A673 (cell line): Measurements from ENCODE around the gene WDR27. TPM values are rescaled to one million over a fixed set of nuclear protein-coding genes. Genes with fewer than 3 reads are reported as not detected.

ENCODE experiments used
- BruUV-seq: library from RNA; stranded (reverse); fragments of 400-500 nt; replicated peaks from 2 replicates; lab custom pipeline; 2021; lab: Mats Ljungman, UMichigan
- CTCF ChIA-PET: fragments of 300-600 bp; sonication (Branson Sonifier 250); formaldehyde crosslinking; loops from one replicate; lab custom pipeline; 2022; ENCODE audit warnings: antibody characterized with exemption; lab: Charles Lee
- POLR2A ChIA-PET: fragments of 300-600 bp; sonication (Branson Sonifier 250); formaldehyde crosslinking; loops from one replicate; lab custom pipeline; 2022; ENCODE audit warnings: antibody characterized with exemption; ENCODE audit not compliant: low non-redundant PET; lab: Charles Lee
- DNase-seq: peaks from one replicate; pipeline ENCODE4 v3.0.0-alpha.2; 2015; ENCODE audit warnings: low spot score
- H3K27ac ChIP-seq: fragments of 200-600 bp; sonication (generic); 2 replicates; pipeline ENCODE4 v1.5.1; 2016; ENCODE audit warnings: mixed run types, low read depth, mild to moderate bottlenecking, mixed read lengths, antibody characterized with exemption, low read length; ENCODE audit not compliant: poor library complexity, severe bottlenecking
- H3K27me3 ChIP-seq: fragments of 200-600 bp; sonication (generic); replicated peaks from 2 replicates; pipeline ENCODE4 v1.6.1; 2017; ENCODE audit warnings: mixed run types, low read depth, mild to moderate bottlenecking, mixed read lengths, antibody characterized with exemption, low read length; ENCODE audit not compliant: insufficient read depth, poor library complexity
- H3K36me3 ChIP-seq: fragments of 200-600 bp; sonication (generic); 2 replicates; pipeline ENCODE4 v1.6.1; 2016; ENCODE audit warnings: mixed run types, mild to moderate bottlenecking, mixed read lengths, antibody characterized with exemption, low read length; ENCODE audit not compliant: insufficient read depth, poor library complexity, severe bottlenecking
- H3K4me1 ChIP-seq: fragments of 200-600 bp; sonication (generic); 2 replicates; pipeline ENCODE4 v1.6.1; 2017; ENCODE audit warnings: mixed run types, mild to moderate bottlenecking, mixed read lengths, antibody characterized with exemption, low read length; ENCODE audit not compliant: insufficient read depth, poor library complexity, severe bottlenecking
- H3K4me3 ChIP-seq: fragments of 200-600 bp; sonication (generic); 2 replicates; pipeline ENCODE4 v1.5.1; 2016; ENCODE audit warnings: low read depth, mixed run types, mild to moderate bottlenecking, mixed read lengths, low read length; ENCODE audit not compliant: poor library complexity, severe bottlenecking
- H3K9me3 ChIP-seq: fragments of 200-600 bp; sonication (generic); 2 replicates; pipeline ENCODE4 v1.6.1; 2016; ENCODE audit warnings: mixed run types, low read depth, mild to moderate bottlenecking, mixed read lengths, antibody characterized with exemption, low read length; ENCODE audit not compliant: poor library complexity, severe bottlenecking
- CTCF ChIP-seq: fragments of 300-800, 200-600 bp; sonication (generic); conservative IDR thresholded peaks from 2 replicates; pipeline ENCODE4 v1.5.1; 2017; ENCODE audit warnings: low read depth, mild to moderate bottlenecking, antibody characterized with exemption, low read length, moderate library complexity, mixed read lengths
- EZH2 ChIP-seq: fragments of 200-600 bp; sonication (generic); IDR thresholded peaks from 2 replicates; pipeline ENCODE4 v1.6.1; 2017; ENCODE audit warnings: borderline replicate concordance, low read depth, mild to moderate bottlenecking, mixed read lengths, antibody characterized with exemption, low read length; ENCODE audit not compliant: poor library complexity, severe bottlenecking
- intact Hi-C: fragments of 100-400 bp; cut with micrococcal nuclease; formaldehyde crosslinking; loops from one replicate; pipeline ENCODE4 v1.10.0; 2022; ENCODE audit not compliant: unreplicated experiment
- total RNA-seq: library from RNA; stranded (reverse); gene quantifications from 2 replicates; pipeline ENCODE4 v1.2.3, GENCODE V29; 2021

The WDR27 gene
- total RNA-seq, 1 experiment from 2014 or later, result 77.3 TPM

- no peaks in the 10 kb centered on the region for H3K4me1 ChIP-seq
- H3K9me3 ChIP-seq, result no peaks in the 10 kb centered on the region
- no peak for DNase-seq
- TF ChIP-seq CTCF (no peak), EZH2 (no peak)
- CTCF ChIA-PET, result no interaction called here
- intact Hi-C loops, result no loop called here
- H3K27me3 ChIP-seq, result no peaks in the 10 kb centered on the region
- H3K27ac ChIP-seq, result no peak overlapping the region
- H3K4me3 ChIP-seq, result no peak overlapping the region
- BruUV-seq, result no TSS peak
- POLR2A ChIA-PET, result no interaction called here
- no peaks in the 10 kb centered on the region for H3K36me3 ChIP-seq
Observed at GRCh38 chr6:169501128-169501527, 200.7 kb downstream of the WDR27 start.

GRCh38 chr6:169500688-169501087 is 201.1 kb downstream of the WDR27 start:
- ChIA-PET CTCF (no interaction called here), POLR2A (no interaction called here)
- Histone ChIP-seq H3K9me3 (no peaks in the 10 kb centered on the region), H3K4me1 (no peaks in the 10 kb centered on the region), H3K36me3 (no peaks in the 10 kb centered on the region), H3K27me3 (no peaks in the 10 kb centered on the region), H3K27ac (no peak overlapping the region), H3K4me3 (no peak overlapping the region)
- DNase-seq, result no peak
- intact Hi-C loops, result no loop called here
- BruUV-seq, result no TSS peak
- TF ChIP-seq EZH2 (no peak), CTCF (no peak)

- ChIA-PET POLR2A (no interaction called here), CTCF (no interaction called here)
- no peak for DNase-seq
- Histone ChIP-seq H3K4me1 (no peaks in the 10 kb centered on the region), H3K27ac (no peak overlapping the region), H3K27me3 (no peaks in the 10 kb centered on the region), H3K9me3 (no peaks in the 10 kb centered on the region), H3K4me3 (no peak overlapping the region), H3K36me3 (no peaks in the 10 kb centered on the region)
- intact Hi-C loops, result no loop called here
- no peak for TF ChIP-seq EZH2
- no peak for TF ChIP-seq CTCF
- BruUV-seq, result no TSS peak
Observed at GRCh38 chr6:169499848-169500247, 202.0 kb downstream of the WDR27 start.
